Psoas muscle (tissue), 8 donors: ENCODE measurements around the gene ANG. TPM values are rescaled to one million over a fixed set of nuclear protein-coding genes. Genes with fewer than 3 reads are reported as not detected.
A peak's percentile ranks its signal among the peaks of the same experiment; 100 is the strongest.

ENCODE experiments used
- ATAC-seq, 4 donors: fragments of 200-7000 bp; cut with Tn5 transposase; one replicate each; pipeline ENCODE4 v1.9.1; 2020; ENCODE audit warnings: moderate library complexity in 3 of 4, mild to moderate bottlenecking in 2 of 4
- DNase-seq, 2 donors: peaks; one replicate each; pipeline ENCODE4 v3.0.0-alpha.2; 2020
- H3K27ac ChIP-seq: fragments of 200-600 bp; one replicate; pipeline ENCODE4 v1.8.0; 2022
- H3K27me3 ChIP-seq, 3 donors: fragments of 200-600 bp in 1 of 3; one replicate each; pipeline versions ENCODE4 v1.6.1 to v1.8.0; 2013 to 2022; ENCODE audit warnings: low read length in 2 of 3, mild to moderate bottlenecking in 2 of 3, moderate library complexity in 1 of 3; ENCODE audit not compliant: insufficient read depth in 3 of 3
- H3K36me3 ChIP-seq, 2 donors: fragments of 200-600 bp in 1 of 2; one replicate each; pipeline versions ENCODE4 v1.6.1 to v1.8.0; 2013 to 2022; ENCODE audit warnings: low read depth in 1 of 2, mild to moderate bottlenecking in 1 of 2, moderate library complexity in 1 of 2; ENCODE audit not compliant: insufficient read depth in 1 of 2
- H3K4me1 ChIP-seq: fragments of 200-600 bp; one replicate; pipeline ENCODE4 v1.8.0; 2022
- H3K4me3 ChIP-seq: fragments of 200-600 bp; one replicate; pipeline ENCODE4 v1.8.0; 2022; ENCODE audit warnings: mild to moderate bottlenecking
- H3K9me3 ChIP-seq: fragments of 200-600 bp; one replicate; pipeline ENCODE4 v1.8.0; 2022
- WGBS, 3 donors: extraction: QIAGEN DNeasy Blood & Tissue Kit; methylation state at CpG; one replicate each; pipeline versions ENCODE4 v1.1.6 to v1.1.7; 2013; 5-methylcytosine and 5-hydroxymethylcytosine counted together
- intact Hi-C, 2 donors: fragments of 100-400 bp; cut with DNase I; formaldehyde crosslinking; loops; one replicate each; pipeline versions ENCODE4 v1.11.0 to v1.14.2; 2022
- polyA plus RNA-seq, 3 donors: library from polyadenylated mRNA; stranded (reverse); fragments of 200-250 nt; gene quantifications; one replicate each; pipeline ENCODE4 v1.2.3, GENCODE V29; 2013
- total RNA-seq, 4 donors: library from RNA; stranded (reverse); fragmentation: NEBNext Ultra II Directional in 2 of 4; extraction: Animal tissue kit (Norgen Biotek cat#: 25700) in 2 of 4; gene quantifications; one replicate each; pipeline versions ENCODE4 v1.2.1 to v1.2.4, GENCODE V29; 2021 to 2023
- TF ChIP-seq, protein P1 (sequence below): fragments of 200-600 bp; IDR thresholded peaks from one replicate; pipeline ENCODE4 v1.8.0; 2022; ENCODE audit warnings: antibody characterized with exemption
- donor health status: healthy with polysubstance abuse.
- donor health status: DM: no; HTN: no; CAD: no; lungs with moderate emphysema.
- donor health status: Bipolar disorder and iron deficiency.
- donor health status: healthy.
- donor health status: DM: yes; HTN: yes; CAD: no.
- donor health status: DM: no; HTN: no; CAD: no.
- donor health status: DM: no; HTN: no; CAD: no.
- donor health status: DM: yes; HTN: yes; CAD: no.

ANG gene
- total and polyA plus RNA-seq, 7 donors: 1.3 to 6.5 (median 3.5) TPM

- TF ChIP-seq, protein P1, sequence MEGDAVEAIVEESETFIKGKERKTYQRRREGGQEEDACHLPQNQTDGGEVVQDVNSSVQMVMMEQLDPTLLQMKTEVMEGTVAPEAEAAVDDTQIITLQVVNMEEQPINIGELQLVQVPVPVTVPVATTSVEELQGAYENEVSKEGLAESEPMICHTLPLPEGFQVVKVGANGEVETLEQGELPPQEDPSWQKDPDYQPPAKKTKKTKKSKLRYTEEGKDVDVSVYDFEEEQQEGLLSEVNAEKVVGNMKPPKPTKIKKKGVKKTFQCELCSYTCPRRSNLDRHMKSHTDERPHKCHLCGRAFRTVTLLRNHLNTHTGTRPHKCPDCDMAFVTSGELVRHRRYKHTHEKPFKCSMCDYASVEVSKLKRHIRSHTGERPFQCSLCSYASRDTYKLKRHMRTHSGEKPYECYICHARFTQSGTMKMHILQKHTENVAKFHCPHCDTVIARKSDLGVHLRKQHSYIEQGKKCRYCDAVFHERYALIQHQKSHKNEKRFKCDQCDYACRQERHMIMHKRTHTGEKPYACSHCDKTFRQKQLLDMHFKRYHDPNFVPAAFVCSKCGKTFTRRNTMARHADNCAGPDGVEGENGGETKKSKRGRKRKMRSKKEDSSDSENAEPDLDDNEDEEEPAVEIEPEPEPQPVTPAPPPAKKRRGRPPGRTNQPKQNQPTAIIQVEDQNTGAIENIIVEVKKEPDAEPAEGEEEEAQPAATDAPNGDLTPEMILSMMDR: no peak
- Histone ChIP-seq H3K27me3 (no peaks in the 10 kb centered on the region), H3K27ac (peak overlapping the region; percentile 99), H3K4me1 (peaks cover 17% of the 10 kb centered on the region), H3K9me3 (no peaks in the 10 kb centered on the region), H3K36me3 (no peaks in the 10 kb centered on the region), H3K4me3 (peak overlapping the region; percentile 89)
- DNase-seq: peak; percentile 88 to 94
- 0% methylated on average over 39 to 40 of the region's 40 CpGs for WGBS, 3 donors
- peak; percentile 84 to 87 (median 86) for ATAC-seq
- intact Hi-C loops: loop anchor here (5.0 to 10.0 kb wide), 7 partner anchors 50 to 422 kb away; partner anchors contain the start of genes APEX1 (in 1 of the 2), CCNB1IP1 (in 1 of the 2), PIP4P1 (in 1 of the 2) and PNP (in 1 of the 2)
These were observed 6.0 kb upstream of the ANG start for GRCh38 chr14:20682435-20683124.

GRCh38 chr14:20683125-20683890 is 5.3 kb upstream of the ANG start:
- Histone ChIP-seq H3K36me3 (no peaks in the 10 kb centered on the region), H3K4me3 (peak overlapping the region; percentile 89), H3K4me1 (peaks cover 17% of the 10 kb centered on the region), H3K27me3 (no peaks in the 10 kb centered on the region), H3K9me3 (no peaks in the 10 kb centered on the region), H3K27ac (peak overlapping the region; percentile 99)
- ATAC-seq (peak; percentile 68 to 76 (median 69)), DNase-seq (peak; percentile 77 to 83)
- intact Hi-C loops: loop anchor here (5.0 to 10.0 kb wide), 7 partner anchors 51 to 421 kb away; partner anchors contain the start of genes APEX1 (in 1 of the 2), CCNB1IP1 (in 1 of the 2), PIP4P1 (in 1 of the 2) and PNP (in 1 of the 2)
- 0 to 1% (median 0%) methylated on average over 38 of the region's 38 CpGs for WGBS, 3 donors
- TF ChIP-seq, protein P1: no peak

GRCh38 chr14:20683891-20684661 is 4.5 kb upstream of the ANG start, which contains the start of gene RNASE4:
TSS of gene RNASE4 (plus strand) at chr14:20684560. CDS start at chr14:20699372, 14,812 bp downstream.
- H3K4me1 ChIP-seq: peaks cover 17% of the 10 kb centered on the region
- WGBS, 3 donors: 0 to 1% (median 0%) methylated on average over 34 to 42 of the region's 42 CpGs

More at GRCh38 chr14:20683891-20684661, 4.5 kb upstream of the ANG start, which contains the start of gene RNASE4:
- Histone ChIP-seq H3K27ac (peak within 1 kb of the TSS; percentile 99), H3K4me3 (peak within 1 kb of the TSS; percentile 89), H3K27me3 (no peaks in the 10 kb centered on the region), H3K36me3 (no peaks in the 10 kb centered on the region), H3K9me3 (no peaks in the 10 kb centered on the region)
- ATAC-seq (peak; percentile 50 to 67 (median 59)), DNase-seq (peak; percentile 80 to 90)
- intact Hi-C loops: loop anchor here (5.0 to 10.0 kb wide), 7 partner anchors 52 to 421 kb away; partner anchors contain the start of genes APEX1 (in 1 of the 2), CCNB1IP1 (in 1 of the 2), PIP4P1 (in 1 of the 2) and PNP (in 1 of the 2)
- TF ChIP-seq, protein P1: no peak
